Stimulated activated naive CD8-positive, alpha-beta T cell treated with anti-CD3 and anti-CD28 coated beads, Interleukin-15, amount 100 ng/mL, for 72 hours (primary cell): Measurements from ENCODE around the gene NME4.
"Not testable (repeated sequence)": the region's sequence is repeated elsewhere in the genome, so short reads cannot be mapped to it uniquely, and the experiment has no call there.

Experiments used
- ATAC-seq: fragments of 150-1000 bp; cut with Tn5 transposase; 2 replicates; pipeline ENCODE4 v1.10.0; 2021; ENCODE audit warnings: mild to moderate bottlenecking, moderate library complexity
- DNase-seq, 2 donors: peaks; one replicate each; pipeline ENCODE4 v3.0.0; 2021 to 2022
- H3K27ac Mint-ChIP-seq, 2 donors: one replicate each; pipeline ENCODE4 v1.8.0; 2022; ENCODE audit warnings: mild to moderate bottlenecking in 2 of 2, mixed read lengths in 2 of 2, moderate library complexity in 2 of 2
- H3K27me3 Mint-ChIP-seq: one replicate; pipeline ENCODE4 v1.8.0; 2022; ENCODE audit warnings: mixed read lengths
- H3K4me1 Mint-ChIP-seq: one replicate; pipeline ENCODE4 v1.8.0; 2022; ENCODE audit warnings: mild to moderate bottlenecking, mixed read lengths
- H3K4me3 Mint-ChIP-seq, 2 donors: one replicate each; pipeline ENCODE4 v1.8.0; 2022; ENCODE audit warnings: mild to moderate bottlenecking in 2 of 2, mixed read lengths in 2 of 2, moderate library complexity in 1 of 2
- H3K9me3 Mint-ChIP-seq, 2 donors: one replicate each; pipeline ENCODE4 v1.8.0; 2022; ENCODE audit warnings: mixed read lengths in 2 of 2

Gene NME4

GRCh38 chr16:379961-380761 is 16.8 kb upstream of the NME4 start:
- Mint-ChIP-seq H3K4me3 (peak overlapping the region; percentile 61 to 79), H3K9me3 (no peaks in the 10 kb centered on the region), H3K27me3 (no peaks in the 10 kb centered on the region), H3K4me1 (peaks cover 33% of the 10 kb centered on the region), H3K27ac (no peak overlapping the region)
- no peak for ATAC-seq
- peak in 1 of 2 donors; percentile 18 for DNase-seq

GRCh38 chr16:380762-381011 is 16.3 kb upstream of the NME4 start:
- Mint-ChIP-seq H3K4me3 (peak overlapping the region; percentile 79 to 80), H3K9me3 (no peaks in the 10 kb centered on the region), H3K4me1 (peaks cover 33% of the 10 kb centered on the region), H3K27me3 (no peaks in the 10 kb centered on the region), H3K27ac (peak overlapping the region in 1 of 2 donors; percentile 33)
- peak in 1 of 2 donors; percentile 16 for DNase-seq
- no peak for ATAC-seq

- peak overlapping the region; percentile 79 to 80 for H3K4me3 Mint-ChIP-seq
- no peaks in the 10 kb centered on the region for H3K27me3 Mint-ChIP-seq
- peak overlapping the region in 1 of 2 donors; percentile 33 for H3K27ac Mint-ChIP-seq
- no peaks in the 10 kb centered on the region for H3K9me3 Mint-ChIP-seq
- ATAC-seq (peak; percentile 49), DNase-seq (no peak)
- peaks cover 33% of the 10 kb centered on the region for H3K4me1 Mint-ChIP-seq
Observed at GRCh38 chr16:381012-381788, 15.8 kb upstream of the NME4 start.

GRCh38 chr16:381789-382717 is 14.9 kb upstream of the NME4 start, which contains the start of gene PGAP6:
Gene PGAP6, minus strand, starts transcription at chr16:381978. Its CDS starts 157 bp downstream, at chr16:381821.
- Mint-ChIP-seq H3K27ac (peak within 1 kb of the TSS; percentile 72), H3K4me3 (peak within 1 kb of the TSS; percentile 79 to 80), H3K9me3 (no peaks in the 10 kb centered on the region), H3K27me3 (no peaks in the 10 kb centered on the region), H3K4me1 (peaks cover 33% of the 10 kb centered on the region)
- peak; percentile 71 for ATAC-seq
- peak; percentile 54 to 63 for DNase-seq

- peak; percentile 68 for ATAC-seq
- peaks cover 33% of the 10 kb centered on the region for H3K4me1 Mint-ChIP-seq
- H3K27me3 Mint-ChIP-seq, result no peaks in the 10 kb centered on the region
- H3K4me3 Mint-ChIP-seq, result peak overlapping the region; percentile 53 to 64
- H3K9me3 Mint-ChIP-seq, result no peaks in the 10 kb centered on the region
- peak in 1 of 2 donors; percentile 59 for DNase-seq
- peak overlapping the region in 1 of 2 donors; percentile 2 for H3K27ac Mint-ChIP-seq
Observed at GRCh38 chr16:383326-384051, 13.5 kb upstream of the NME4 start.

GRCh38 chr16:386641-387156 is 10.3 kb upstream of the NME4 start:
- ATAC-seq, result no peak
- H3K27me3 Mint-ChIP-seq, result no peaks in the 10 kb centered on the region
- H3K4me1 Mint-ChIP-seq, result peaks cover 22% of the 10 kb centered on the region
- no peak overlapping the region for H3K27ac Mint-ChIP-seq
- DNase-seq, result no peak
- H3K4me3 Mint-ChIP-seq, result no peak overlapping the region
- H3K9me3 Mint-ChIP-seq, result no peaks in the 10 kb centered on the region

GRCh38 chr16:387761-388666 is 9.0 kb upstream of the NME4 start:
- not testable (repeated sequence) for H3K4me3 Mint-ChIP-seq, DNase-seq, ATAC-seq, H3K27ac Mint-ChIP-seq, H3K9me3 Mint-ChIP-seq, H3K27me3 Mint-ChIP-seq
- H3K4me1 Mint-ChIP-seq, result peaks cover 28% of the 10 kb centered on the region

GRCh38 chr16:389352-389751 is 7.6 kb upstream of the NME4 start:
- no peaks in the 10 kb centered on the region for H3K27me3 Mint-ChIP-seq
- peak overlapping the region in 1 of 2 donors; percentile 48 for H3K27ac Mint-ChIP-seq
- no peak for DNase-seq
- ATAC-seq, result no peak
- H3K4me1 Mint-ChIP-seq, result peaks cover 16% of the 10 kb centered on the region
- no peaks in the 10 kb centered on the region for H3K9me3 Mint-ChIP-seq
- H3K4me3 Mint-ChIP-seq, result no peak overlapping the region

- H3K4me3 Mint-ChIP-seq, result no peak overlapping the region
- DNase-seq (peak; percentile 87 to 93), ATAC-seq (peak; percentile 98)
Observed at GRCh38 chr16:391885-392335, 5.1 kb upstream of the NME4 start.

GRCh38 chr16:392450-393030 is 4.5 kb upstream of the NME4 start:
- no peak overlapping the region for H3K4me3 Mint-ChIP-seq
- peaks cover 24% of the 10 kb centered on the region for H3K4me1 Mint-ChIP-seq

More at GRCh38 chr16:391885-392335, 5.1 kb upstream of the NME4 start:
- Mint-ChIP-seq H3K27me3 (peaks cover 10% of the 10 kb centered on the region), H3K4me1 (peaks cover 24% of the 10 kb centered on the region), H3K27ac (peak overlapping the region in 1 of 2 donors; percentile 78), H3K9me3 (no peaks in the 10 kb centered on the region)

GRCh38 chr16:396199-396598 is 800 bp upstream of the NME4 start:
- ATAC-seq (no peak), DNase-seq (no peak)
- Mint-ChIP-seq H3K9me3 (no peaks in the 10 kb centered on the region), H3K4me1 (peaks cover 56% of the 10 kb centered on the region), H3K4me3 (peak overlapping the region in 1 of 2 donors; percentile 82), H3K27ac (no peak overlapping the region), H3K27me3 (peaks cover 11% of the 10 kb centered on the region)

More at GRCh38 chr16:392450-393030, 4.5 kb upstream of the NME4 start:
- Mint-ChIP-seq H3K27ac (peak overlapping the region in 1 of 2 donors; percentile 78), H3K27me3 (peaks cover 11% of the 10 kb centered on the region), H3K9me3 (no peaks in the 10 kb centered on the region)
- DNase-seq (peak; percentile 36 to 37), ATAC-seq (peak; percentile 9)

- ATAC-seq (no peak), DNase-seq (no peak)
- H3K27me3 Mint-ChIP-seq, result peaks cover 11% of the 10 kb centered on the region
- peak overlapping the region in 1 of 2 donors; percentile 92 for H3K27ac Mint-ChIP-seq
- H3K4me1 Mint-ChIP-seq, result peaks cover 55% of the 10 kb centered on the region
- H3K9me3 Mint-ChIP-seq, result no peaks in the 10 kb centered on the region
- H3K4me3 Mint-ChIP-seq, result peak overlapping the region; percentile 82 to 85
Observed at GRCh38 chr16:396605-397004, 394 bp upstream of the NME4 start.

- H3K4me3 Mint-ChIP-seq, result peak overlapping the region; percentile 36 to 71
- peaks cover 43% of the 10 kb centered on the region for H3K4me1 Mint-ChIP-seq
- peaks cover 11% of the 10 kb centered on the region for H3K27me3 Mint-ChIP-seq
- no peak for DNase-seq
- H3K9me3 Mint-ChIP-seq, result no peaks in the 10 kb centered on the region
- peak overlapping the region in 1 of 2 donors; percentile 48 for H3K27ac Mint-ChIP-seq
- no peak for ATAC-seq
Observed at GRCh38 chr16:397736-398332, 835 bp downstream of the NME4 start.
